GM21360 (cell line): Measurements from ENCODE around the gene FAM107B.

Source experiments
- ATAC-seq: cut with Tn5 transposase; IDR thresholded peaks from one replicate; pipeline ENCODE4 v1.9.1; 2021; ENCODE audit warnings: mild to moderate bottlenecking, moderate library complexity; ENCODE audit not compliant: unreplicated experiment

Gene FAM107B

DNA sequence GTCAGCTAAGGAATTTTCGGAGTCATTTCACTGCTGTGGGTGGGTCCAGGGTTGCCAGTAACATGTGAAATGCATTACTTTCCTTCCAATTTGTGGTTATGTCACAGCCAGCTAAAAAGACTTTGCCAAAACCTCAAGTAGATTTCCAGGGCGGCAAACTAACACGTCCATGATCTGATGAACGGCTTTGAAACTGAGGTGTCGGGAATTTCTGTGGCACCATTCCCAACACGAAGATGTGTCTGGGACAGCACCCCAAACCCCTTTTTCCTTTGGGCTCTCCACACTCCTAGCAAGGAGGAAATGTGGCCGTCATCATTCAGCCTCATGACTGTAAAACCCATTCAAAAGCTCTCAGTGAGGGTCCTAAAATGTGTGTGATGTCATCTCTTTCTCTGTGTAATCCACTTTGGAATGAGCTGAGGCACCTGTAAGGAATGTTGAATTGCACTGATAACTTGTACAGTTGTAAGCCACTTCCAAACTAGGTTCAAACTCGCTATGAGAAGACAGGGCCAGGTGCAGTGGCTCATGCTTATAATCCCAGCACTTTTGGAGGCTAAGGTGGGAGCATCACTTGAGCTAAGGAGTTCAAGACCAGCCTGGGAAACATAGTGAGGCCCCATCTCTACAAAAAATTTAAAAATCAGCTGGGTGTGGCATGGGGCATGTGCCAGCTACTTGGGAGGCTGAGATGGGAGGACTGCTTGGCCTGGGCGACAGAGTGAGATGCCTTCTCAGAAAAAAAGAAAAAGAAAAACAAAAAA is 297.9 kb downstream of the FAM107B start:
- ATAC-seq = no peak

DNA sequence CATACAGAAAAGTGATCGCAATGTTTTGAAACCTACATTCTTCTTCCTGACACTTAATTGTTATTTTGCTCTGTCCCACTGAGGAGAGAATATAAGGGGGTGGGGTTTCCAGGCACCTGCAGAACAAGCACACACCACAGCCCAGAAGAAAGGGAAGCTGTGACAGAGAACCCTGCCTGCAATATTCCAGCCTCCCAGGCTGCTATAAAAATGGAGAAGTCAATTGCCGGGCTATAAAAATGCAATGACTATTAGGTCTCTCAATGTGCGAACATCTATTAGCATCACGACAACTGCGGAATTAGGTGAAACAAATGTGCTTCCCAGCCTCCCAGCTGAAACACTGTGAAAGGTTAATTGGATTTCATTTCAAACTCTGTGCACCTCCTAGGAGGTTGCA is 298.7 kb downstream of the FAM107B start:
- no peak for ATAC-seq

DNA sequence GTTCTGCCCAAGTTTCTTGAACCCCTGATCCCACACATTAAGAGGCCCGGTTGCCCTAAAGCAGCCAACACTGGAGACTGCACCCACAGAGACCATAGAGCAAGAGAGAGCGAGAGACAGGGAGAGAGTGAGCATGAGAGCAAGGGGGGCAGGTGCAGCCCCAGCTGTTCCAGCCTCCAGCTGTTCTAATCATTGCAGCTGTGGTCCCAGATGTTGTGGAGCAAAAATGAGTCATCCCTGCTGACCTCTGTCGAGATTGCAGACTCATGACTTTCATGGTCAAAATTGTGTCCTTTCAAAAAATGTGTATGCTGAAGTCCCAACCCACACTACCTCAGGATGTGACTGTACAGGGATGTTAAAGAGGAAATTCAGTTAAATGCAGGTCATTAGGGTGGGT is 300.0 kb downstream of the FAM107B start:
- ATAC-seq = no peak

DNA sequence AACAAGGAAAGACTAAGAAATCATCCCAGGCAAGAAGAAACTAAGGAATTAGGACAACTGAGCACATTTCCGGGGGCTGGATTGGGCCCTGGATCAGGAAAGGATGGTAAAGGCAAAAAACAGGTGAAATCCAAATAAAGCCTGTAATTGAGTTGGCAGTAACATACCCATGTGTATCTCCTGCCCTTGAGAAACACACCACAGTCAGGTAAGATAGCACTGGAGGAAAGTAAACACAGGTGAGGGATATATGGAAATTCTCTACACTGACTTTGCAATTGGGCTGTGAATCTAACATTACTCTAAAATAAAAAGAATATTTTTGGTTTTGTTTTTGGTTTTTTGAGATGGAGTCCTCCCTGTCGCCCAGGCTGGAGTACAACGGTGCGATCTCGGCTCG is 303.8 kb downstream of the FAM107B start:
- no peak for ATAC-seq

DNA sequence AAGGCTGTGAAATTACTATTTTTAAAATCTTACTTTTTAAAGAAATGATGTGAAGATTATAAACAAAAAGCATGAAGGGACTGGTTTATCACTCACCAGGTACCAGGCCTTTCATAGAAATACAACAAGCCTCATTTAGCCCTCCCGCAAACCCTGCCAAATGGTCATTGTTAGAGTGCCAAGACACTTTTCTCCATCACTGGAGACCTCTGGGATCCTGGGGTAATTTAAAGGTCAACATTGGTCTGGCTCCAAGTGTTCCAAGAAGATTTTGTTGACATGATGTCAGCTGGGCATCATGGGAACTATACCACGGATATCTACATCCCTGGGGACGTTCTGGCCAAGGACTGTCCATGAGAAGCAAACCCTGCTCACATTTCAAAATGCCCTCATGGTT is 306.0 kb downstream of the FAM107B start:
- no peak for ATAC-seq
